Amygdala (tissue), 56 donors: ENCODE data around the gene NMNAT3.

Experiments
- DNase-seq, 56 donors: peaks; one replicate each; lab custom pipeline; 2025; lab: John Stamatoyannopoulos, UW

The NMNAT3 gene

GRCh38 chr3:139552632-139553365, 125.0 kb downstream of the NMNAT3 start:
- DNase-seq, result peak in 1 of 56 donors; percentile 13

GRCh38 chr3:139548801-139549200, 129.0 kb downstream of the NMNAT3 start:
- DNase-seq, result no peak

- DNase-seq, result no peak
Measured at GRCh38 chr3:139547666-139548065, 130.1 kb downstream of the NMNAT3 start.

GRCh38 chr3:139546772-139547171, 131.0 kb downstream of the NMNAT3 start:
- no peak for DNase-seq

- no peak for DNase-seq
Measured at GRCh38 chr3:139541532-139542288, 136.1 kb downstream of the NMNAT3 start.

GRCh38 chr3:139540651-139541531, 136.9 kb downstream of the NMNAT3 start:
- peak in 49 of 56 donors; percentile 9 to 88 (median 50) for DNase-seq

GRCh38 chr3:139538733-139539132, 139.0 kb downstream of the NMNAT3 start:
- peak in 24 of 56 donors; percentile 10 to 72 (median 32) for DNase-seq

- no peak for DNase-seq
Measured at GRCh38 chr3:139537795-139538621, 139.8 kb downstream of the NMNAT3 start.

- DNase-seq, result no peak
Measured at GRCh38 chr3:139537361-139537760, 140.4 kb downstream of the NMNAT3 start.

GRCh38 chr3:139534992-139535879, 142.5 kb downstream of the NMNAT3 start:
- peak in 34 of 56 donors; percentile 10 to 65 (median 38) for DNase-seq

GRCh38 chr3:139534455-139534812, 143.3 kb downstream of the NMNAT3 start:
- peak in 6 of 56 donors; percentile 4 to 44 (median 24) for DNase-seq

- DNase-seq, result peak in 15 of 56 donors; percentile 5 to 32 (median 18)
Measured at GRCh38 chr3:139533781-139534454, 143.9 kb downstream of the NMNAT3 start.

- peak in 49 of 56 donors; percentile 9 to 78 (median 44) for DNase-seq
Measured at GRCh38 chr3:139532976-139533375, 144.8 kb downstream of the NMNAT3 start.

GRCh38 chr3:139530717-139531116, 147.1 kb downstream of the NMNAT3 start:
- no peak for DNase-seq

- no peak for DNase-seq
Measured at GRCh38 chr3:139529662-139530061, 148.1 kb downstream of the NMNAT3 start.

- DNase-seq, result no peak
Measured at GRCh38 chr3:139528924-139529323, 148.8 kb downstream of the NMNAT3 start.

GRCh38 chr3:139528281-139528680, 149.5 kb downstream of the NMNAT3 start:
- no peak for DNase-seq

- DNase-seq, result no peak
Measured at GRCh38 chr3:139527265-139527664, 150.5 kb downstream of the NMNAT3 start.
